ENCODE measurements around the gene RBM4.
A peak's percentile ranks its signal among the peaks of the same experiment; 100 is the strongest.

Gene RBM4

DNA sequence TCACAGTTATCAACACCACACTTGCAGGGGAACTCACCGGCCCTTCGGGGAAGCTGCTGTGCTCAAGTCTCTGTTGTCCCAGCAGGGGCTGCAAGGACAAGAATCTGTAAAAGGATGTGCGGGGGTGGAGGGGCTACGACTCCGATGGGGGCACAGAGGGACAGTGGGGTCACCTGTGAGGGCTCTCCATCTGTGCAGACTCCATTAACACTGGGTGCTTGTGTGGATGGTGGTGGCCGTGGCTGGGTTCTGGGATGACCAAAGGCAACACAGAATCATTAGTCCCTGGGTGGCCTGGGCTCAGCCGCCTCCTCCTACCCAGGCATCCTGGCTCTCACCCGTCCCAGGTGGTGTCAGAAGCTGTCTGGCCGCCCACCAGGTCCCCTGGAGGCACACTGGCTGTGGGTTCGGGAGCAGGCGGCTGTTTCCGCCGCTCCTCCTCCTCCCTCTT is 49.4 kb downstream of the RBM4 start:
- Histone ChIP-seq H3K36me3 (ENCODE audit: control insufficient read depth, insufficient read depth, low read length) (no peaks in the 10 kb centered on the region), H3K9me3 (ENCODE audit: control insufficient read depth, low read length) (no peaks in the 10 kb centered on the region), H3K4me3 (ENCODE audit: insufficient read depth, low read depth, low read length, poor library complexity, severe bottlenecking) (no peak overlapping the region), H3K27ac (ENCODE audit: insufficient read depth, low read length, poor library complexity, severe bottlenecking) (no peak overlapping the region), H3K4me1 (ENCODE audit: control insufficient read depth, insufficient read depth, low read length, poor library complexity, severe bottlenecking) (no peaks in the 10 kb centered on the region), H3K27me3 (replicated peaks; ENCODE audit: control insufficient read depth, insufficient read depth, low read length, poor library complexity, severe bottlenecking) (no peaks in the 10 kb centered on the region)
- no peak for DNase-seq

- H3K27me3 ChIP-seq (replicated peaks; ENCODE audit: control insufficient read depth, insufficient read depth, low read length, poor library complexity, severe bottlenecking): no peaks in the 10 kb centered on the region
- H3K4me3 ChIP-seq (ENCODE audit: insufficient read depth, low read depth, low read length, poor library complexity, severe bottlenecking): no peak overlapping the region
- no peaks in the 10 kb centered on the region for H3K4me1 ChIP-seq (ENCODE audit: control insufficient read depth, insufficient read depth, low read length, poor library complexity, severe bottlenecking)
- no peak overlapping the region for H3K27ac ChIP-seq (ENCODE audit: insufficient read depth, low read length, poor library complexity, severe bottlenecking)
- H3K36me3 ChIP-seq (ENCODE audit: control insufficient read depth, insufficient read depth, low read length): no peaks in the 10 kb centered on the region
- DNase-seq: no peak
- no peaks in the 10 kb centered on the region for H3K9me3 ChIP-seq (ENCODE audit: control insufficient read depth, low read length)
Observed at GRCh38 chr11:66688561-66689534, 50.3 kb downstream of the RBM4 start.

DNA sequence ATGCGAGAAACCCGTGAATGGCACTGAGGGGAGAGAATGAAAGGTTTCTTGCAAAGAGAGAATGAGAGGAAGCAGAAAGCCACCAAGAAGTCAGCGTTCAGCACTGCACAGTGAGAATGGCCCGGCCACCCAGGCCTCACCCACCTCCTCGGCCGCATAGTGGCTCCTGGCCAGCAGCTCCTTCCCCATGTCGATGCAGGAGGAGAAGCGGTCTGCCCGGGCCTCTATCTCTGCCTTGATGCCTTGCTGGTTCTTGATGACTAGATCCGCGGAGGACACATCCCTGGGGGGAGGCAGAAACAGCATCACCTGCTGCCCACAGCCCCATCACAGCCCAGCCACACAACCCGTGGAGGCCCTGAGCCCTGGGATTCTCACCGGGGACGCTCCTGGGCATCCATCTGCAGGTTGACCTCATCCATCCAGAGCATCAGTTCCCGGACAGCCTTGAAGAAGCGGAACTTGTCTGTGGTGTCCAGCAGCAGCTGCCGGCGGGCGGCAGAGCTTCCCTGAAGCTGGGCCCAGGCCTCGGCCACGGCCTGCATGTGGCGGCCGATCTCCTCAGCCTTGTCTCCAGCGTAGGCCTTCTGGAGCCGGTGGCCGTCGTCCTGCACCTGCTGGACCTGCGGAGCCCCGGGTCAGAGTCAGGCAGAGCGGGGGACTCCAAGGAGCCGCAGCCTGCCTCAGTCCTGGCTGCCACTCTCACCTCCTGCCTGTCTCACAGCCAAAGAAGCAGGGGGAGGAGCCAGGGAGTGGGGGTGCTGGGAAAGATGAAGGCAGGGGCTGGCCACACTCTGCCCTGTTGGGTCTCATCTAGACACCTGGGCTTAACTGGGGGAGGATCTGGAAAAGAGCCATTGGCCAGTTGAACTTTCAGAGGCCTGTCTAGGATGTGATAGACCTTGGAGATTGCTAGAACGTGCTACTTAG is 51.4 kb downstream of the RBM4 start:
- H3K4me1 ChIP-seq (ENCODE audit: control insufficient read depth, insufficient read depth, low read length, poor library complexity, severe bottlenecking): no peaks in the 10 kb centered on the region
- H3K4me3 ChIP-seq (ENCODE audit: insufficient read depth, low read depth, low read length, poor library complexity, severe bottlenecking): no peak overlapping the region

GRCh38 chr11:66691311-66691980 is 52.9 kb downstream of the RBM4 start:
- DNase-seq: no peak
- H3K27ac ChIP-seq (ENCODE audit: insufficient read depth, low read length, poor library complexity, severe bottlenecking): no peak overlapping the region
- H3K9me3 ChIP-seq (ENCODE audit: control insufficient read depth, low read length): no peaks in the 10 kb centered on the region
- no peaks in the 10 kb centered on the region for H3K36me3 ChIP-seq (ENCODE audit: control insufficient read depth, insufficient read depth, low read length)
- no peak overlapping the region for H3K4me3 ChIP-seq (ENCODE audit: insufficient read depth, low read depth, low read length, poor library complexity, severe bottlenecking)
- H3K27me3 ChIP-seq (replicated peaks; ENCODE audit: control insufficient read depth, insufficient read depth, low read length, poor library complexity, severe bottlenecking): no peaks in the 10 kb centered on the region
- H3K4me1 ChIP-seq (ENCODE audit: control insufficient read depth, insufficient read depth, low read length, poor library complexity, severe bottlenecking): no peaks in the 10 kb centered on the region

More for the DNA sequence above, 51.4 kb downstream of the RBM4 start:
- H3K9me3 ChIP-seq (ENCODE audit: control insufficient read depth, low read length): no peaks in the 10 kb centered on the region
- H3K27me3 ChIP-seq (replicated peaks; ENCODE audit: control insufficient read depth, insufficient read depth, low read length, poor library complexity, severe bottlenecking): no peaks in the 10 kb centered on the region
- no peak overlapping the region for H3K27ac ChIP-seq (ENCODE audit: insufficient read depth, low read length, poor library complexity, severe bottlenecking)
- no peak for DNase-seq
- H3K36me3 ChIP-seq (ENCODE audit: control insufficient read depth, insufficient read depth, low read length): no peaks in the 10 kb centered on the region

DNA sequence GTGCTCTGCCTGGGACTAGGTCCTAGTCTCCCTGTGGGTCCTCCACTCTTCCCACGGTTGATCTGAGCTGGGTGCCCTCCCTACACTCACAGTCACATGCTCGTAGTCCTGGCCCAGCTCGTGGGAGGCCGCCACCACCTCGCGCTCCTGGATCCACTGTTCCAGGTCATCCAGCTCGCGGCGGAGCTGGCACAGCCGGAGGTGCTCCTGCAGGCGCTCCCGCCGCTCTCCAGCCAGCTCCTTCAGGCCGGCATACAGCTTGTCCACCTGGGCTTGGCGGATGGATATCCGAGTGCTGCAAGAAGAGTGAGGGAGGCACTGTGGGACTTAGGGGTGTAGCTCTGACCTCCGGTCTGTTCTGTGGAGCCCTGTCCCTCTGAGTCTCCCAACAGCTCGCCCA is 53.9 kb downstream of the RBM4 start:
- no peak overlapping the region for H3K4me3 ChIP-seq (ENCODE audit: insufficient read depth, low read depth, low read length, poor library complexity, severe bottlenecking)
- H3K27me3 ChIP-seq (replicated peaks; ENCODE audit: control insufficient read depth, insufficient read depth, low read length, poor library complexity, severe bottlenecking): no peaks in the 10 kb centered on the region
- no peak overlapping the region for H3K27ac ChIP-seq (ENCODE audit: insufficient read depth, low read length, poor library complexity, severe bottlenecking)
- no peaks in the 10 kb centered on the region for H3K36me3 ChIP-seq (ENCODE audit: control insufficient read depth, insufficient read depth, low read length)
- no peaks in the 10 kb centered on the region for H3K4me1 ChIP-seq (ENCODE audit: control insufficient read depth, insufficient read depth, low read length, poor library complexity, severe bottlenecking)
- no peaks in the 10 kb centered on the region for H3K9me3 ChIP-seq (ENCODE audit: control insufficient read depth, low read length)
- no peak for DNase-seq

DNA sequence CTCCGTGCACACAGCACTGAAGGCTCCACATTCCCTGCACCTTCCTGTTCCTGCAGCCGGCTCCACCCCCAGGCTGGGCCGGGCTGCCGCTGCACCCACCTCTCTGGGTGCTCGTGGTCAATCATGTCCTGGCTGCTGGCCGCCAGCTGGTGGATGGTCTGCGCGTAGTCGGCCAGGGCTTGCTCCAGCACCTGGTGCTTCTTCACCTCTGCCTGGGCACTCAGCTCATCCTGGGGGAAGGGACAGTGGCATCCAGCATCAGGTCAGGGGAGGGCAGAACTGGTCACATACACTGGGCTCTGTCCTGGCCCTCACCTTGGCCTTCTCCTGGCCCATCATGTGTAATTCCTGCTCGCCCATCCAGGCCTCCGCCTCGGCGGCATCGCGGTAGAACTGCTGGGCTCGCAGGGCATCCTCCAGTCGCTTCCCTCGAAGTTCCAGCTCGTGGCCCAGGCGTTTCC is 54.4 kb downstream of the RBM4 start:
- H3K36me3 ChIP-seq (ENCODE audit: control insufficient read depth, insufficient read depth, low read length): no peaks in the 10 kb centered on the region

DNA sequence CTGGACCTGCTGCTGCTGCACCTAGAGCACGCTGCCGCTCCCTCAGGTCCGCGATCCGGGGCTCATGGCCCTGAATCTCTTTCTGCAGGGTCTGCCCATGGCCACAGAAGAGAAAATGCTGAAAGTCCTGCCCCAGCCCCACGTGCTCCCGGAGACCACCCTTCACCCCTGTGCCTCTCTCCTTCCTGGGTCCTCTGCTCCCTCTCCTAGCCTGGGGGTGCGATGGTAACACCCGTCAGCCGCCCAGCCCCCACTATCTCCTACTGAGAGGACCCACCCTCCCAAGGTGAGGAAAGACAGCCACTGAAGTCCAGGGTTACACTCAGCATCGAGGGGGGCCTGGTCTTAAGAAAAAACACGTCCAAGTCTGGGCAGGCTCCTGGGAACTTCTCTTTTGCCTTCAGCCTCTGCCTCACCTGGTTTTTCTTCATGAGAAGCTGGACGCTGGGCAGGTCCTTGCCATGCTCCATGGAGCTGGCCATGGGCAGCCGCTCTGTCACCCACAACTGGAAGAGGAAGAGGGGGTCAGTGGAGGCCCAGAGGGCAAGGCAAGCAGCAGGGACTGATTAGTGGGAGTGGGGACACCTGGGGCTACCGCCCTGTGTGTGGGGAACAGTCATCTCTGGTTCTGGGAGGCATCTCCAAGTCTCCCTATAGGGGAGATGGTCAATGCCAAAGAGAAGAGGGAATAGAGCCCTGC is 55.0 kb downstream of the RBM4 start:
- no peaks in the 10 kb centered on the region for H3K9me3 ChIP-seq (ENCODE audit: control insufficient read depth, low read length)
- H3K27ac ChIP-seq (ENCODE audit: insufficient read depth, low read length, poor library complexity, severe bottlenecking): no peak overlapping the region
- DNase-seq: no peak
- no peaks in the 10 kb centered on the region for H3K36me3 ChIP-seq (ENCODE audit: control insufficient read depth, insufficient read depth, low read length)
- H3K4me1 ChIP-seq (ENCODE audit: control insufficient read depth, insufficient read depth, low read length, poor library complexity, severe bottlenecking): no peaks in the 10 kb centered on the region
- no peak overlapping the region for H3K4me3 ChIP-seq (ENCODE audit: insufficient read depth, low read depth, low read length, poor library complexity, severe bottlenecking)
- no peaks in the 10 kb centered on the region for H3K27me3 ChIP-seq (replicated peaks; ENCODE audit: control insufficient read depth, insufficient read depth, low read length, poor library complexity, severe bottlenecking)

More for the DNA sequence above, 54.4 kb downstream of the RBM4 start:
- no peaks in the 10 kb centered on the region for H3K9me3 ChIP-seq (ENCODE audit: control insufficient read depth, low read length)
- H3K27me3 ChIP-seq (replicated peaks; ENCODE audit: control insufficient read depth, insufficient read depth, low read length, poor library complexity, severe bottlenecking): no peaks in the 10 kb centered on the region
- no peak for DNase-seq
- H3K4me1 ChIP-seq (ENCODE audit: control insufficient read depth, insufficient read depth, low read length, poor library complexity, severe bottlenecking): no peaks in the 10 kb centered on the region
- H3K4me3 ChIP-seq (ENCODE audit: insufficient read depth, low read depth, low read length, poor library complexity, severe bottlenecking): no peak overlapping the region
- H3K27ac ChIP-seq (ENCODE audit: insufficient read depth, low read length, poor library complexity, severe bottlenecking): no peak overlapping the region

DNA sequence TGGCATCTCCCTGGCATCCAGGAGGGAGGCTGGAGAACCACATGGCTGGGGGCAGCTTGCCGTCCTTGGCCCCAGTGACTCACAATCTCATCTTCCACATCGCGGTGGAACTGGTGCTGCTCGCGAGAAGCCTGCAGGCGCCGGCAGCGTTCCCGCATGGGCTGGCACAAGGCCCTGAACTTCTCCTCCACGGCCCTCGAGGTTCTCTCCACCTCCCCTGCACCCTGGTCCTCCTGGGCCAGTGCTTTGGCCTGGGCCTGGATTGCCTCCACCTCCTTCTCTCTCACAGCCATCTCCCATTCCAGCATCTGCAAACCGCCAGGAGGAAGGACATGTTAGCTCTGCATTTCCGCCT is 55.5 kb downstream of the RBM4 start:
- Histone ChIP-seq H3K27me3 (replicated peaks; ENCODE audit: control insufficient read depth, insufficient read depth, low read length, poor library complexity, severe bottlenecking) (no peaks in the 10 kb centered on the region), H3K27ac (ENCODE audit: insufficient read depth, low read length, poor library complexity, severe bottlenecking) (no peak overlapping the region), H3K36me3 (ENCODE audit: control insufficient read depth, insufficient read depth, low read length) (no peaks in the 10 kb centered on the region), H3K4me1 (ENCODE audit: control insufficient read depth, insufficient read depth, low read length, poor library complexity, severe bottlenecking) (no peaks in the 10 kb centered on the region), H3K9me3 (ENCODE audit: control insufficient read depth, low read length) (no peaks in the 10 kb centered on the region), H3K4me3 (ENCODE audit: insufficient read depth, low read depth, low read length, poor library complexity, severe bottlenecking) (no peak overlapping the region)
- no peak for DNase-seq

DNA sequence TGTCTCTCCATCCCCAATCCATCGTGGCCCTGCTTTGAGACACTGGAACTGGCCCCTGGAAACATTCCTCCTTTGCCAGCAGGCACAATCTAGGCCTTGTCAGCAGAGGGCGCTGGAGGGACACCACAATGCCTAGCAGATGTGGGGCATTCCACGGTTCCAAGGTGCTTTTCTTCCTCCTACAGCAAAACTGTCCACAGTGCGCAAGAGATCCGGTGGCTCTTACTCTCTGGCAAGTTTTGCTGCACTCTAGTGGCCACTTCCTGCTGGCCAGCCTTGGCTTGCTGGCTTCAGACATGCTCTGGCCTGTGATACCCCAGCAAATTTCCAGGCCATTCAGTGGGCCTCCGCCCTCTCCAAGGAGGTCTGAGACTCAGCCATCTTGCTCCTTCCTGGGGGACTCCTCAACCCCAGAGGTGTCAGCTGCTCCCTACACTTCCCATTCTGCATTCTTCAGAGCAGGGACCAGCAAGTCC is 56.3 kb downstream of the RBM4 start:
- Histone ChIP-seq H3K36me3 (ENCODE audit: control insufficient read depth, insufficient read depth, low read length) (no peaks in the 10 kb centered on the region), H3K4me1 (ENCODE audit: control insufficient read depth, insufficient read depth, low read length, poor library complexity, severe bottlenecking) (no peaks in the 10 kb centered on the region), H3K4me3 (ENCODE audit: insufficient read depth, low read depth, low read length, poor library complexity, severe bottlenecking) (no peak overlapping the region), H3K27me3 (replicated peaks; ENCODE audit: control insufficient read depth, insufficient read depth, low read length, poor library complexity, severe bottlenecking) (no peaks in the 10 kb centered on the region), H3K9me3 (ENCODE audit: control insufficient read depth, low read length) (no peaks in the 10 kb centered on the region), H3K27ac (ENCODE audit: insufficient read depth, low read length, poor library complexity, severe bottlenecking) (no peak overlapping the region)
- peak; percentile 64 to 77 (median 70) for DNase-seq

All from effector memory CD4-positive, alpha-beta T cell (primary cell).